ENCODE measurements around the gene TMEM53. TPM values are rescaled to one million over a fixed set of nuclear protein-coding genes. Genes with fewer than 3 reads are reported as not detected.

The TMEM53 gene
- total RNA-seq, 2 experiments from 2014 or later: 0.64 to 1.2 TPM

GRCh38 chr1:44719318-44719717, 45.0 kb upstream of the TMEM53 start:
- Mint-ChIP-seq H3K4me3 (no peak overlapping the region), H3K4me1 (ENCODE audit: low read depth) (peaks cover 79% of the 10 kb centered on the region), H3K27ac (peak overlapping the region; percentile 10)

GRCh38 chr1:44718091-44718490, 43.8 kb upstream of the TMEM53 start:
- Histone ChIP-seq H3K36me3 (ENCODE audit: insufficient read depth, low read length) (no peaks in the 10 kb centered on the region), H3K9me3 (ENCODE audit: control insufficient read depth in 1 of 2, insufficient read depth in 1 of 2, low read length in 2 of 2) (no peaks in the 10 kb centered on the region), H3K27me3 (ENCODE audit: control insufficient read depth in 1 of 2, insufficient read depth in 2 of 2, low read length in 2 of 2) (no peaks in the 10 kb centered on the region), H3K4me1 (ENCODE audit: insufficient read depth, low read length) (peaks cover 72% of the 10 kb centered on the region), H3K27ac (ENCODE audit: low read depth in 1 of 2, low read length in 2 of 2) (no peak overlapping the region), H3K4me3 (ENCODE audit: low read length) (no peak overlapping the region)
- no peaks in the 10 kb centered on the region for H3K27me3 Mint-ChIP-seq
- CTCF ChIA-PET: interaction anchor here (0.9 to 1.3 kb wide), 2 partner anchors 11 to 13 kb away, joined by 3 to 5 read pairs; partner anchors contain the start of gene RNU5D-1
- no peaks in the 10 kb centered on the region for H3K36me3 Mint-ChIP-seq (ENCODE audit: low read depth)
- TF ChIP-seq, protein P1, sequence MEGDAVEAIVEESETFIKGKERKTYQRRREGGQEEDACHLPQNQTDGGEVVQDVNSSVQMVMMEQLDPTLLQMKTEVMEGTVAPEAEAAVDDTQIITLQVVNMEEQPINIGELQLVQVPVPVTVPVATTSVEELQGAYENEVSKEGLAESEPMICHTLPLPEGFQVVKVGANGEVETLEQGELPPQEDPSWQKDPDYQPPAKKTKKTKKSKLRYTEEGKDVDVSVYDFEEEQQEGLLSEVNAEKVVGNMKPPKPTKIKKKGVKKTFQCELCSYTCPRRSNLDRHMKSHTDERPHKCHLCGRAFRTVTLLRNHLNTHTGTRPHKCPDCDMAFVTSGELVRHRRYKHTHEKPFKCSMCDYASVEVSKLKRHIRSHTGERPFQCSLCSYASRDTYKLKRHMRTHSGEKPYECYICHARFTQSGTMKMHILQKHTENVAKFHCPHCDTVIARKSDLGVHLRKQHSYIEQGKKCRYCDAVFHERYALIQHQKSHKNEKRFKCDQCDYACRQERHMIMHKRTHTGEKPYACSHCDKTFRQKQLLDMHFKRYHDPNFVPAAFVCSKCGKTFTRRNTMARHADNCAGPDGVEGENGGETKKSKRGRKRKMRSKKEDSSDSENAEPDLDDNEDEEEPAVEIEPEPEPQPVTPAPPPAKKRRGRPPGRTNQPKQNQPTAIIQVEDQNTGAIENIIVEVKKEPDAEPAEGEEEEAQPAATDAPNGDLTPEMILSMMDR (IDR thresholded peaks at IDR 0.05): no peak
- intact Hi-C loops (cut with DNase I, micrococcal nuclease): loop anchor here (5.0 to 10.0 kb wide), 3 partner anchors 584 to 867 kb away; partner anchors contain the start of genes TESK2 (in 2 of the 2) and NASP (in 1 of the 2)
- H3K9me3 Mint-ChIP-seq: no peaks in the 10 kb centered on the region
- DNase-seq (no peak), ATAC-seq (ENCODE audit: poor library complexity) (no peak)
- no peak overlapping the region for H3K4me3 Mint-ChIP-seq
- POLR2A ChIA-PET: interaction anchor here (1.0 to 7.9 kb wide), 4 partner anchors 10 to 294 kb away, joined by 3 to 138 read pairs (median 6); partner anchors contain the start of genes RNU5D-1, RPS8 and UROD
- H3K4me1 Mint-ChIP-seq (ENCODE audit: low read depth): peaks cover 70% of the 10 kb centered on the region
- H3K27ac Mint-ChIP-seq: no peak overlapping the region

More at GRCh38 chr1:44719318-44719717, 45.0 kb upstream of the TMEM53 start:
- ATAC-seq (ENCODE audit: poor library complexity) (no peak), DNase-seq (peak in 2 of 14 experiments; percentile 15 to 47)
- H3K27ac ChIP-seq (ENCODE audit: low read depth in 1 of 2, low read length in 2 of 2): no peak overlapping the region
- H3K36me3 Mint-ChIP-seq (ENCODE audit: low read depth): no peaks in the 10 kb centered on the region
- no peaks in the 10 kb centered on the region for H3K27me3 ChIP-seq (ENCODE audit: control insufficient read depth in 1 of 2, insufficient read depth in 2 of 2, low read length in 2 of 2)
- CTCF ChIA-PET: interaction anchor here (0.6 to 1.2 kb wide), 2 partner anchors 16 kb away, joined by 3 read pairs; no protein-coding TSS in a partner anchor
- no peak overlapping the region for H3K4me3 ChIP-seq (ENCODE audit: low read length)
- peaks cover 84% of the 10 kb centered on the region for H3K4me1 ChIP-seq (ENCODE audit: insufficient read depth, low read length)
- intact Hi-C loops (cut with DNase I, micrococcal nuclease): loop anchor here (5.0 to 10.0 kb wide), 3 partner anchors 583 to 865 kb away; partner anchors contain the start of genes TESK2 (in 2 of the 2) and NASP (in 1 of the 2)
- no peaks in the 10 kb centered on the region for H3K27me3 Mint-ChIP-seq
- TF ChIP-seq, protein P1 (IDR thresholded peaks at IDR 0.05): no peak
- POLR2A ChIA-PET: interaction anchor here (0.7 to 7.9 kb wide), 6 partner anchors 12 to 584 kb away, joined by 3 to 138 read pairs (median 5); partner anchors contain the start of genes PLK3, RNU5D-1 and RPS8
- H3K36me3 ChIP-seq (ENCODE audit: insufficient read depth, low read length): no peaks in the 10 kb centered on the region
- no peaks in the 10 kb centered on the region for H3K9me3 ChIP-seq (ENCODE audit: control insufficient read depth in 1 of 2, insufficient read depth in 1 of 2, low read length in 2 of 2)
- no peaks in the 10 kb centered on the region for H3K9me3 Mint-ChIP-seq

DNA sequence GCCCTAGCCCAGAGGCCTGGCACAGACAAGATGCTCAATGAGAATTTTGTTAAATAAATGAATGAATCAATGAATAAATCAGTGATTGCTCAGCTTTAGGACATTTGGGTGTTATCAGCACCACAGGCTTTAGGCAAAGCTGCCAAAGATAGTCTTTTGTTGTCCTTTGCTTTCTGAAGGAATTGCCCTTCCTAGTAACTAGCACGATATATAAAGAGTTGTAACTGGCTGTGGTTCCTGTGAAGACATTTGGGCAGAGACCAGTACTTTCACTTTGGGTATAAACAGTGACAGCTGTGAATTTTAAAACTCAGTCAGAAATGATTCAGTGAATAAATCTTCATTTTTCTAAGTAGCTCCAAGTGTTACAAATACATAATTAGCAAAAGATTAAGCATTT, 43.4 kb upstream of the TMEM53 start:
- POLR2A ChIA-PET: interaction anchor here (1.0 to 7.9 kb wide), 3 partner anchors 10 to 294 kb away, joined by 3 to 138 read pairs (median 3); partner anchors contain the start of genes RNU5D-1 and UROD
- no peaks in the 10 kb centered on the region for H3K36me3 Mint-ChIP-seq (ENCODE audit: low read depth)
- no peak overlapping the region for H3K27ac ChIP-seq (ENCODE audit: low read depth in 1 of 2, low read length in 2 of 2)
- ATAC-seq (ENCODE audit: poor library complexity) (no peak), DNase-seq (no peak)
- CTCF ChIA-PET: interaction anchor here (0.9 to 1.3 kb wide), 2 partner anchors 12 to 14 kb away, joined by 3 to 5 read pairs; partner anchors contain the start of gene RNU5D-1
- no peaks in the 10 kb centered on the region for H3K36me3 ChIP-seq (ENCODE audit: insufficient read depth, low read length)
- no peak overlapping the region for H3K4me3 Mint-ChIP-seq
- no peak overlapping the region for H3K27ac Mint-ChIP-seq
- no peaks in the 10 kb centered on the region for H3K27me3 Mint-ChIP-seq
- no peaks in the 10 kb centered on the region for H3K9me3 ChIP-seq (ENCODE audit: control insufficient read depth in 1 of 2, insufficient read depth in 1 of 2, low read length in 2 of 2)
- H3K27me3 ChIP-seq (ENCODE audit: control insufficient read depth in 1 of 2, insufficient read depth in 2 of 2, low read length in 2 of 2): no peaks in the 10 kb centered on the region
- peaks cover 68% of the 10 kb centered on the region for H3K4me1 ChIP-seq (ENCODE audit: insufficient read depth, low read length)
- H3K4me3 ChIP-seq (ENCODE audit: low read length): no peak overlapping the region
- intact Hi-C loops (cut with DNase I, micrococcal nuclease): loop anchor here (5.0 to 10.0 kb wide), 3 partner anchors 585 to 867 kb away; partner anchors contain the start of genes TESK2 (in 2 of the 2) and NASP (in 1 of the 2)
- no peaks in the 10 kb centered on the region for H3K9me3 Mint-ChIP-seq
- peaks cover 66% of the 10 kb centered on the region for H3K4me1 Mint-ChIP-seq (ENCODE audit: low read depth)
- TF ChIP-seq, protein P1 (IDR thresholded peaks at IDR 0.05): no peak

All from CD4-positive, alpha-beta T cell (primary cell).